Panc1 (cell line): ENCODE results near the gene DARS2.

Source experiments
- CTCF ChIP-seq: fragments of 450-650 bp; IDR thresholded peaks from 2 replicates; pipeline ENCODE4 v1.5.1; 2017; ENCODE audit warnings: mild to moderate bottlenecking
- SIN3A ChIP-seq: IDR thresholded peaks from 2 replicates; pipeline ENCODE4 v1.6.1; 2012; ENCODE audit warnings: low read depth, mild to moderate bottlenecking, low read length, moderate library complexity, borderline replicate concordance; ENCODE audit not compliant: insufficient read depth

- TF ChIP-seq CTCF (no peak), SIN3A (no peak)
Measured at GRCh38 chr1:173864179-173864867, 39.9 kb downstream of the DARS2 start.
